NCI-H146 (cell line): ENCODE data around the gene THSD7B.
"Not testable (repeated sequence)": the region's sequence is repeated elsewhere in the genome, so short reads cannot be mapped to it uniquely, and the experiment has no call there.

Source experiments
- DNase-seq: peaks from one replicate; lab custom pipeline; 2025; lab: John Stamatoyannopoulos, UW

The THSD7B gene

GRCh38 chr2:137547842-137548241, 782.5 kb downstream of the THSD7B start:
- no peak for DNase-seq

- no peak for DNase-seq
Observed at GRCh38 chr2:137566387-137566786, 801.0 kb downstream of the THSD7B start.

- DNase-seq, result no peak
Observed at GRCh38 chr2:137570484-137570883, 805.1 kb downstream of the THSD7B start.

GRCh38 chr2:137587834-137588233, 822.5 kb downstream of the THSD7B start:
- DNase-seq, result not testable (repeated sequence)

- DNase-seq, result not testable (repeated sequence)
Observed at GRCh38 chr2:137588578-137588977, 823.2 kb downstream of the THSD7B start.

GRCh38 chr2:137590102-137590501, 824.8 kb downstream of the THSD7B start:
- no peak for DNase-seq

- no peak for DNase-seq
Observed at GRCh38 chr2:137607722-137608318, 842.5 kb downstream of the THSD7B start.

GRCh38 chr2:137638932-137639331, 873.6 kb downstream of the THSD7B start:
- no peak for DNase-seq

- DNase-seq, result no peak
Observed at GRCh38 chr2:137644731-137645130, 879.4 kb downstream of the THSD7B start.

GRCh38 chr2:137654046-137654445, 888.7 kb downstream of the THSD7B start:
- DNase-seq, result no peak

GRCh38 chr2:137655814-137656213, 890.5 kb downstream of the THSD7B start:
- no peak for DNase-seq

- no peak for DNase-seq
Observed at GRCh38 chr2:137658433-137658832, 893.1 kb downstream of the THSD7B start.

GRCh38 chr2:137659616-137660015, 894.3 kb downstream of the THSD7B start:
- DNase-seq, result peak; percentile 23

GRCh38 chr2:137670111-137670510, 904.8 kb downstream of the THSD7B start:
- DNase-seq, result no peak

- DNase-seq, result no peak
Observed at GRCh38 chr2:137672989-137673552, 907.7 kb downstream of the THSD7B start.

- DNase-seq, result no peak
Observed at GRCh38 chr2:137674991-137675390, 909.6 kb downstream of the THSD7B start.

GRCh38 chr2:137675584-137676327, 910.4 kb downstream of the THSD7B start:
- no peak for DNase-seq

GRCh38 chr2:137676346-137676745, 911.0 kb downstream of the THSD7B start:
- DNase-seq, result no peak

- DNase-seq, result no peak
Observed at GRCh38 chr2:137677466-137677865, 912.1 kb downstream of the THSD7B start.

GRCh38 chr2:137689549-137689948, 924.2 kb downstream of the THSD7B start:
- DNase-seq, result no peak

- no peak for DNase-seq
Observed at GRCh38 chr2:137693534-137693933, 928.2 kb downstream of the THSD7B start.

- no peak for DNase-seq
Observed at GRCh38 chr2:137696916-137697315, 931.6 kb downstream of the THSD7B start.

GRCh38 chr2:137700250-137700649, 934.9 kb downstream of the THSD7B start:
- DNase-seq, result not testable (repeated sequence)
